Measurements from ENCODE around the gene DROSHA.
"Not testable (repeated sequence)": the region's sequence is repeated elsewhere in the genome, so short reads cannot be mapped to it uniquely, and the experiment has no call there.

The DROSHA gene

GRCh38 chr5:31365776-31366175 lies 166.1 kb downstream of the DROSHA start:
- Mint-ChIP-seq H3K36me3 (ENCODE audit: insufficient read depth) (no peaks in the 10 kb centered on the region), H3K27me3 (peaks cover 15 to 35% of the 10 kb centered on the region in 2 donors), H3K9me3 (peaks cover 1% of the 10 kb centered on the region in 2 donors), H3K4me3 (no peak overlapping the region), H3K27ac (no peak overlapping the region), H3K4me1 (ENCODE audit: low read depth in 2 of 2) (no peaks in the 10 kb centered on the region)
- ATAC-seq (replicated peaks) = no peak
- no peak for DNase-seq

- peaks cover 13 to 28% of the 10 kb centered on the region in 2 donors for H3K27me3 Mint-ChIP-seq
- no peak overlapping the region for H3K27ac Mint-ChIP-seq
- no peak overlapping the region for H3K4me3 Mint-ChIP-seq
- no peak for ATAC-seq (replicated peaks)
- H3K9me3 Mint-ChIP-seq = peaks cover 0 to 4% of the 10 kb centered on the region in 2 donors
- no peak for DNase-seq
- no peaks in the 10 kb centered on the region for H3K4me1 Mint-ChIP-seq (ENCODE audit: low read depth in 2 of 2)
- H3K36me3 Mint-ChIP-seq (ENCODE audit: insufficient read depth) = no peaks in the 10 kb centered on the region
Observed at GRCh38 chr5:31364881-31365636, 166.8 kb downstream of the DROSHA start.

GRCh38 chr5:31362931-31363568 lies 168.8 kb downstream of the DROSHA start:
- DNase-seq (no peak), ATAC-seq (replicated peaks) (no peak)
- Mint-ChIP-seq H3K36me3 (ENCODE audit: insufficient read depth) (no peaks in the 10 kb centered on the region), H3K4me1 (ENCODE audit: low read depth in 2 of 2) (no peaks in the 10 kb centered on the region), H3K27ac (no peak overlapping the region), H3K27me3 (peaks cover 0 to 21% of the 10 kb centered on the region in 2 donors), H3K9me3 (peaks cover 0 to 4% of the 10 kb centered on the region in 2 donors), H3K4me3 (no peak overlapping the region)

- no peaks in the 10 kb centered on the region for H3K4me1 Mint-ChIP-seq (ENCODE audit: low read depth in 2 of 2)
- H3K9me3 Mint-ChIP-seq = peaks cover 5% of the 10 kb centered on the region in 2 donors
- no peaks in the 10 kb centered on the region for H3K36me3 Mint-ChIP-seq (ENCODE audit: insufficient read depth)
- ATAC-seq (replicated peaks) (no peak), DNase-seq (no peak)
- no peak overlapping the region for H3K4me3 Mint-ChIP-seq
- no peak overlapping the region for H3K27ac Mint-ChIP-seq
- H3K27me3 Mint-ChIP-seq = peaks cover 0 to 21% of the 10 kb centered on the region in 2 donors
Observed at GRCh38 chr5:31362529-31362900, 169.4 kb downstream of the DROSHA start.

- H3K9me3 Mint-ChIP-seq; H3K27ac Mint-ChIP-seq; H3K4me3 Mint-ChIP-seq; ATAC-seq (replicated peaks); H3K4me1 Mint-ChIP-seq (ENCODE audit: low read depth in 2 of 2); DNase-seq; H3K36me3 Mint-ChIP-seq (ENCODE audit: insufficient read depth): not testable (repeated sequence)
- peaks cover 0 to 21% of the 10 kb centered on the region in 2 donors for H3K27me3 Mint-ChIP-seq
Observed at GRCh38 chr5:31361704-31362528, 170.0 kb downstream of the DROSHA start.

GRCh38 chr5:31361234-31361633 lies 170.7 kb downstream of the DROSHA start:
- DNase-seq = no peak
- ATAC-seq (replicated peaks) = no peak
- Mint-ChIP-seq H3K36me3 (ENCODE audit: insufficient read depth) (no peaks in the 10 kb centered on the region), H3K4me1 (ENCODE audit: low read depth in 2 of 2) (no peaks in the 10 kb centered on the region), H3K27me3 (peaks cover 0 to 21% of the 10 kb centered on the region in 2 donors), H3K27ac (no peak overlapping the region), H3K9me3 (peaks cover 6 to 7% of the 10 kb centered on the region in 2 donors), H3K4me3 (no peak overlapping the region)

- Mint-ChIP-seq H3K27me3 (peaks cover 0 to 21% of the 10 kb centered on the region in 2 donors), H3K27ac (no peak overlapping the region), H3K4me1 (ENCODE audit: low read depth in 2 of 2) (no peaks in the 10 kb centered on the region), H3K9me3 (peaks cover 7% of the 10 kb centered on the region in 2 donors), H3K4me3 (no peak overlapping the region), H3K36me3 (ENCODE audit: insufficient read depth) (no peaks in the 10 kb centered on the region)
- ATAC-seq (replicated peaks) (no peak), DNase-seq (no peak)
Observed at GRCh38 chr5:31359839-31360238, 172.1 kb downstream of the DROSHA start.

GRCh38 chr5:31357038-31357437 lies 174.9 kb downstream of the DROSHA start:
- ATAC-seq (replicated peaks) = no peak
- peaks cover 0 to 18% of the 10 kb centered on the region in 2 donors for H3K27me3 Mint-ChIP-seq
- H3K9me3 Mint-ChIP-seq = peaks cover 6 to 14% of the 10 kb centered on the region in 2 donors

GRCh38 chr5:31355337-31355736 lies 176.6 kb downstream of the DROSHA start:
- Mint-ChIP-seq H3K27me3 (peaks cover 0 to 22% of the 10 kb centered on the region in 2 donors), H3K27ac (no peak overlapping the region), H3K4me3 (no peak overlapping the region), H3K36me3 (ENCODE audit: insufficient read depth) (no peaks in the 10 kb centered on the region), H3K4me1 (ENCODE audit: low read depth in 2 of 2) (no peaks in the 10 kb centered on the region), H3K9me3 (peaks cover 6 to 22% of the 10 kb centered on the region in 2 donors)
- DNase-seq (no peak), ATAC-seq (replicated peaks) (no peak)

More at GRCh38 chr5:31357038-31357437, 174.9 kb downstream of the DROSHA start:
- Mint-ChIP-seq H3K36me3 (ENCODE audit: insufficient read depth) (no peaks in the 10 kb centered on the region), H3K4me3 (no peak overlapping the region), H3K4me1 (ENCODE audit: low read depth in 2 of 2) (no peaks in the 10 kb centered on the region), H3K27ac (no peak overlapping the region)
- no peak for DNase-seq
